HFF-Myc (cell line): ENCODE data around the gene STK39.

Experiments
- DNase-seq: peaks from one replicate; pipeline ENCODE4 v3.0.0-alpha.2; 2011; ENCODE audit warnings: low read depth; ENCODE audit errors: extremely low read depth
- H3K4me3 ChIP-seq: replicated peaks from 2 replicates; pipeline ENCODE4 v1.5.1; 2011; ENCODE audit warnings: low read depth, mild to moderate bottlenecking, control low read depth, low read length
- TF ChIP-seq, protein P1 (sequence below): IDR thresholded peaks from 2 replicates; pipeline ENCODE4 v1.5.1; 2012; ENCODE audit warnings: mild to moderate bottlenecking, low read depth, low read length, control low read depth; ENCODE audit errors: missing control alignments

Gene STK39

GRCh38 chr2:167941604-167942003, 305.8 kb downstream of the STK39 start:
- TF ChIP-seq, protein P1, sequence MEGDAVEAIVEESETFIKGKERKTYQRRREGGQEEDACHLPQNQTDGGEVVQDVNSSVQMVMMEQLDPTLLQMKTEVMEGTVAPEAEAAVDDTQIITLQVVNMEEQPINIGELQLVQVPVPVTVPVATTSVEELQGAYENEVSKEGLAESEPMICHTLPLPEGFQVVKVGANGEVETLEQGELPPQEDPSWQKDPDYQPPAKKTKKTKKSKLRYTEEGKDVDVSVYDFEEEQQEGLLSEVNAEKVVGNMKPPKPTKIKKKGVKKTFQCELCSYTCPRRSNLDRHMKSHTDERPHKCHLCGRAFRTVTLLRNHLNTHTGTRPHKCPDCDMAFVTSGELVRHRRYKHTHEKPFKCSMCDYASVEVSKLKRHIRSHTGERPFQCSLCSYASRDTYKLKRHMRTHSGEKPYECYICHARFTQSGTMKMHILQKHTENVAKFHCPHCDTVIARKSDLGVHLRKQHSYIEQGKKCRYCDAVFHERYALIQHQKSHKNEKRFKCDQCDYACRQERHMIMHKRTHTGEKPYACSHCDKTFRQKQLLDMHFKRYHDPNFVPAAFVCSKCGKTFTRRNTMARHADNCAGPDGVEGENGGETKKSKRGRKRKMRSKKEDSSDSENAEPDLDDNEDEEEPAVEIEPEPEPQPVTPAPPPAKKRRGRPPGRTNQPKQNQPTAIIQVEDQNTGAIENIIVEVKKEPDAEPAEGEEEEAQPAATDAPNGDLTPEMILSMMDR, result no peak
- no peak for DNase-seq
- no peak overlapping the region for H3K4me3 ChIP-seq

DNA sequence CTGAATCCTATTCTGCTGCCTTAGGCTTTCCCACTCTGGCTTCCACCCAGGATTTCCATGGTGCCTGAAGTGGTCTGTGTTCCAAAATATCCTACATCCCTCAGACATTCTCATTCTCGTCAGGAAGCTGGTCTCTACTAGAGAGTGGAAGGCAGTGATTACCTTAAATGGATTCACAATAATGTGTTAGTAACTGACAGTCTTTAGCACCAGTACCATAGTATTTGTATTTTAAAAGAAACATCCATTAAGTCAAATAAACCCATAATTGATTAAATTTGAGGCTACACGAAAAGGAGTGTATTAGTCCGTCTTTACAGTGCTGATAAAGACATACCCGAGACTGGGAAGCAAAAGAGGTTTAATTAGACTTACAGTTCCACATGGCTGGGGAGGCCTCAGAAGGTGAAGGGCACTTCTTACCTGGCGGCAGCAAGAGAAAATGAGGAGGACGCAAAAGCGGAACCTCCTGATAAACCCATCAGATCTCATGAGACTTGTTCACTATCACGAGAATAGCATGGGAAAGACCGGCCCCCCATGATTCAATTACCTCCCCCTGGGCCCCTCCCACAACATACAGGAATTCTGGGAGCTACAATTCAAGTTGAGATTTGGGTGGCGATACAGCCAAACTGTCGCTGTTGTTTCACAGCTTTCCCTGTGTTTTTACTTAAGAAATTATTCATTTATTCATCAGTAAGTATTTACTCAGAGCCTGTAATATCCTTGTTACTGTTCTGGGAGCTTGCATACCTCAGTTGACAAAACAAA, 306.5 kb downstream of the STK39 start:
- no peak overlapping the region for H3K4me3 ChIP-seq
- DNase-seq, result no peak
- TF ChIP-seq, protein P1, result no peak

DNA sequence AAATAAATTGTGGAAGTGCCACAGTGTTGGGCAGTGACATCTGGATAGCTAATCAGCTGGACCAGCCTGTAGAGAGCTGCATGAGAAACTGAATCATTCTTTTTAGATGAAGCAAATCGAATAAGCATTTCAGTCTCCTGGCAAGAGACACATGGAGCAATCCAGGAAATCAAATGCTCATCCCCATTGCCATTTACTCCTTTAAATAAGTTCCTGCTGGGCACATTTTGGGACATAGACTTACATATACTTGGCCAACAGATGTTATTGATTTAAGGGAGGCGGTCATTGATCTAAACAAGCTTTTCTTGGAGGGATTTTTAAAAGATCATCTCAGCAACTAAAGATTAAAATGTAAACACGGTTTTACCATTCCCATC, 307.1 kb downstream of the STK39 start:
- TF ChIP-seq, protein P1, result no peak
- H3K4me3 ChIP-seq, result no peak overlapping the region
- DNase-seq, result no peak

- no peak overlapping the region for H3K4me3 ChIP-seq
- TF ChIP-seq, protein P1, result no peak
- no peak for DNase-seq
Measured at GRCh38 chr2:167939514-167940345, 307.7 kb downstream of the STK39 start.

DNA sequence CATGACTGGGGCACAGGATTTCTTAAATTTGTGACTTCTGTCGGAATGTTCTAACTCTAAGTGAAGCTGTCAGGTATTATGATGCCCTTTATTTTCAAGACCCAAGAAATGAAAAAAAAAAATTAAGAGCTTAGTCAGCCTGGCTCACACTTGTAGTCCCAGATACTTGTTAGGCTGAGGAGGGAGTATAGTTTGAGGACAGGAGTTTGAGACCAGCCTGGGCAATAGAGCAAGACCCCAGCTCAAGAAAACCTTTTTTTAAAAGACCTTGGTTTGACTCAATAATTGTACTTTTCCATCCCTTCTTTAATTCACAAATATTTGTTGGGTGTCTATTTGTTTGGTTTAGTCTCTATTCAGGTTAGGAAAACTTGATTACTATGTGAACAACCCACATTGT, 310.0 kb downstream of the STK39 start:
- no peak for DNase-seq
- H3K4me3 ChIP-seq, result no peak overlapping the region
- TF ChIP-seq, protein P1, result no peak

DNA sequence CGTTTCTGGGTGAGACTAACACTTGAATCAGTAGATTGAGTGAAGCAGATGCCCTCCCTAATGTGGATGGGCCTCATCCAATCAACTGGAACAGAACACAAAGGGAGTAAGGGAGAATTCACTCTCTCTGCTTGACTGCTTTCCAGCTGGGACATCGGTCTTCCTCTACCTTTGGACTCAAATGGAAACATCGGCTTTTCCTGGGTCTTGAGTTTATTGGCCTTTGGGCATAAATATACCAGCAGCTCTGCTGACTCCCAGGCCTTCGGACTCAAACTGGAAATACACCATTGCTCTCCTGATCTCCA, 311.6 kb downstream of the STK39 start:
- H3K4me3 ChIP-seq, result no peak overlapping the region
- no peak for DNase-seq
- TF ChIP-seq, protein P1, result no peak
